ENCODE measurements around the gene DDX39B.

Gene DDX39B

GRCh38 chr6:31531771-31532643, 9.8 kb downstream of the DDX39B start:
- TF ChIP-seq CTCF (IDR thresholded peaks at IDR 0.05; ENCODE audit: control insufficient read depth, extremely low read depth, insufficient read depth) = no peak
- no peak for DNase-seq (ENCODE audit: low read depth)
- H3K4me3 ChIP-seq (ENCODE audit: low read depth, low read length) = no peak overlapping the region

GRCh38 chr6:31531162-31531561, 10.6 kb downstream of the DDX39B start:
- DNase-seq (ENCODE audit: low read depth) = no peak
- no peak for TF ChIP-seq CTCF (IDR thresholded peaks at IDR 0.05; ENCODE audit: control insufficient read depth, extremely low read depth, insufficient read depth)
- H3K4me3 ChIP-seq (ENCODE audit: low read depth, low read length) = no peak overlapping the region

- no peak overlapping the region for H3K4me3 ChIP-seq (ENCODE audit: low read depth, low read length)
- DNase-seq (ENCODE audit: low read depth) = no peak
- TF ChIP-seq CTCF (IDR thresholded peaks at IDR 0.05; ENCODE audit: control insufficient read depth, extremely low read depth, insufficient read depth) = no peak
These were observed 11.1 kb downstream of the DDX39B start for GRCh38 chr6:31530659-31531058.

GRCh38 chr6:31529329-31530150, 12.3 kb downstream of the DDX39B start:
- DNase-seq (ENCODE audit: low read depth) = no peak
- TF ChIP-seq CTCF (IDR thresholded peaks at IDR 0.05; ENCODE audit: control insufficient read depth, extremely low read depth, insufficient read depth) = no peak

GRCh38 chr6:31528821-31529328, 12.9 kb downstream of the DDX39B start, which contains the start of gene MCCD1:
Gene MCCD1, plus strand, starts transcription at chr6:31528962. Its CDS starts 53 bp downstream, at chr6:31529015.
- DNase-seq (ENCODE audit: low read depth) = no peak
- H3K4me3 ChIP-seq (ENCODE audit: low read depth, low read length) = no peak within 1 kb of the TSS
- no peak for TF ChIP-seq CTCF (IDR thresholded peaks at IDR 0.05; ENCODE audit: control insufficient read depth, extremely low read depth, insufficient read depth)

More at GRCh38 chr6:31529329-31530150, 12.3 kb downstream of the DDX39B start:
- no peak overlapping the region for H3K4me3 ChIP-seq (ENCODE audit: low read depth, low read length)

- no peak for DNase-seq (ENCODE audit: low read depth)
- no peak overlapping the region for H3K4me3 ChIP-seq (ENCODE audit: low read depth, low read length)
- TF ChIP-seq CTCF (IDR thresholded peaks at IDR 0.05; ENCODE audit: control insufficient read depth, extremely low read depth, insufficient read depth) = no peak
These were observed 13.5 kb downstream of the DDX39B start for GRCh38 chr6:31528307-31528777.

Measured in LNCaP clone FGC (cell line).